ENCODE results near the gene HDLBP. TPM values are rescaled to one million over a fixed set of nuclear protein-coding genes. Genes with fewer than 3 reads are reported as not detected.
A peak's percentile ranks its signal among the peaks of the same experiment; 100 is the strongest.

Gene HDLBP, protein sequence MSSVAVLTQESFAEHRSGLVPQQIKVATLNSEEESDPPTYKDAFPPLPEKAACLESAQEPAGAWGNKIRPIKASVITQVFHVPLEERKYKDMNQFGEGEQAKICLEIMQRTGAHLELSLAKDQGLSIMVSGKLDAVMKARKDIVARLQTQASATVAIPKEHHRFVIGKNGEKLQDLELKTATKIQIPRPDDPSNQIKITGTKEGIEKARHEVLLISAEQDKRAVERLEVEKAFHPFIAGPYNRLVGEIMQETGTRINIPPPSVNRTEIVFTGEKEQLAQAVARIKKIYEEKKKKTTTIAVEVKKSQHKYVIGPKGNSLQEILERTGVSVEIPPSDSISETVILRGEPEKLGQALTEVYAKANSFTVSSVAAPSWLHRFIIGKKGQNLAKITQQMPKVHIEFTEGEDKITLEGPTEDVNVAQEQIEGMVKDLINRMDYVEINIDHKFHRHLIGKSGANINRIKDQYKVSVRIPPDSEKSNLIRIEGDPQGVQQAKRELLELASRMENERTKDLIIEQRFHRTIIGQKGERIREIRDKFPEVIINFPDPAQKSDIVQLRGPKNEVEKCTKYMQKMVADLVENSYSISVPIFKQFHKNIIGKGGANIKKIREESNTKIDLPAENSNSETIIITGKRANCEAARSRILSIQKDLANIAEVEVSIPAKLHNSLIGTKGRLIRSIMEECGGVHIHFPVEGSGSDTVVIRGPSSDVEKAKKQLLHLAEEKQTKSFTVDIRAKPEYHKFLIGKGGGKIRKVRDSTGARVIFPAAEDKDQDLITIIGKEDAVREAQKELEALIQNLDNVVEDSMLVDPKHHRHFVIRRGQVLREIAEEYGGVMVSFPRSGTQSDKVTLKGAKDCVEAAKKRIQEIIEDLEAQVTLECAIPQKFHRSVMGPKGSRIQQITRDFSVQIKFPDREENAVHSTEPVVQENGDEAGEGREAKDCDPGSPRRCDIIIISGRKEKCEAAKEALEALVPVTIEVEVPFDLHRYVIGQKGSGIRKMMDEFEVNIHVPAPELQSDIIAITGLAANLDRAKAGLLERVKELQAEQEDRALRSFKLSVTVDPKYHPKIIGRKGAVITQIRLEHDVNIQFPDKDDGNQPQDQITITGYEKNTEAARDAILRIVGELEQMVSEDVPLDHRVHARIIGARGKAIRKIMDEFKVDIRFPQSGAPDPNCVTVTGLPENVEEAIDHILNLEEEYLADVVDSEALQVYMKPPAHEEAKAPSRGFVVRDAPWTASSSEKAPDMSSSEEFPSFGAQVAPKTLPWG (N-terminal part only)
- total RNA-seq (100 to 1,000 TPM; 207 to 333 (median 268) TPM), polyA plus RNA-seq (10 to 100 TPM; 46.1 to 63.3 (median 51.4) TPM)
- long read RNA-seq, donor 1, full-length matches to known transcripts = 13 of 254 reads
- long read RNA-seq, donor 1, partial matches to known transcripts = 241 of 254 reads
- long read RNA-seq, donor 1, other reads (novel, unspliced or antisense) = 0 of 254 reads
- long read RNA-seq, donor 2, full-length matches to known transcripts = 8 of 144 reads
- long read RNA-seq, donor 2, partial matches to known transcripts = 136 of 144 reads
- long read RNA-seq, donor 2, other reads (novel, unspliced or antisense) = 0 of 144 reads

DNA sequence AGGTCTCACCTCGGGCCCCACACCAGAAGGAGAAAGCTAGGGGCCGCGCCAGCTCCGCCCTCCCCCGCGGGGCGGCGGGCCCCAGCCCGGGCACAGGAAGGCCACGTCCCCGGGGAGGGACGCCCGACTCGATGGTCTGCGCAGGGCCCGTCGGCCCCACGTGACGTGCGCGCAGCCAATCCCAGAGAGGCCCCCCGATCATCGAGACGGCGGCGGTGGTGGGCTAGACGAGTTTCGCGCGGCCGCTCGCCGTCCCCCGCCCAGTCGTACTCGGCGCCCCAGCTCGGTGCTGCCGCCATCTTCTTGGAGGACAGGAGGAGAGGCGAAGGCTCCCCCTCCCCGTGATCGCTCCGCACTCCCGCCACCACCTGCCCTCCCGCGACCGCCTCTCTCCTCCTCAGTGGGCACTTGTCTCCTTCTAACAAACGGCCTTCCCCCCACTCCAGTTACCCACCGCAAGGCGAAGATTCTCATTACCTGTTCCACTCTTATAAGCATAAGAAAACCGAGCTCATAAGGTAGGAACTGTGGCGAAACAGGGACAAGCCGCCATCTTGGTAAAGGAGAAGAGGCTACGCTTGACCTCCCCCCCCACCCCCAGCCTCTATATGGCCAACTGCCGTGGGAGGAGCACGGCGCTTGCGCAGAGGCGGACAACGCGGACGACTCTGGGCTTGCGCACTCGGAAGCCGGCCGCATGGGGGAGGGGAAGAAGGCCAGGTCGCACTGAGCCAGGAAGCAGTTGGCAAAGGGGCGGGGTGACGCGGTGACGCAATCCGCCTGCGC lies at the start of gene HDLBP:
Gene HDLBP, minus strand, starts transcription at position 580 of the 786 bp plus-strand sequence. CDS start 48,803 bp downstream, outside the sequence.
- H3K36me3 ChIP-seq = peaks cover 0 to 10% (median 0%) of the 10 kb centered on the region in 6 donors
- H3K9me3 ChIP-seq = no peaks in the 10 kb centered on the region
- peaks cover 48 to 85% (median 78%) of the 10 kb centered on the region in 6 donors for H3K4me1 ChIP-seq
- WGBS, 5 donors = 0 to 2% (median 1%) methylated on average over 54 to 73 of the region's 73 CpGs
- TF ChIP-seq, protein P1, sequence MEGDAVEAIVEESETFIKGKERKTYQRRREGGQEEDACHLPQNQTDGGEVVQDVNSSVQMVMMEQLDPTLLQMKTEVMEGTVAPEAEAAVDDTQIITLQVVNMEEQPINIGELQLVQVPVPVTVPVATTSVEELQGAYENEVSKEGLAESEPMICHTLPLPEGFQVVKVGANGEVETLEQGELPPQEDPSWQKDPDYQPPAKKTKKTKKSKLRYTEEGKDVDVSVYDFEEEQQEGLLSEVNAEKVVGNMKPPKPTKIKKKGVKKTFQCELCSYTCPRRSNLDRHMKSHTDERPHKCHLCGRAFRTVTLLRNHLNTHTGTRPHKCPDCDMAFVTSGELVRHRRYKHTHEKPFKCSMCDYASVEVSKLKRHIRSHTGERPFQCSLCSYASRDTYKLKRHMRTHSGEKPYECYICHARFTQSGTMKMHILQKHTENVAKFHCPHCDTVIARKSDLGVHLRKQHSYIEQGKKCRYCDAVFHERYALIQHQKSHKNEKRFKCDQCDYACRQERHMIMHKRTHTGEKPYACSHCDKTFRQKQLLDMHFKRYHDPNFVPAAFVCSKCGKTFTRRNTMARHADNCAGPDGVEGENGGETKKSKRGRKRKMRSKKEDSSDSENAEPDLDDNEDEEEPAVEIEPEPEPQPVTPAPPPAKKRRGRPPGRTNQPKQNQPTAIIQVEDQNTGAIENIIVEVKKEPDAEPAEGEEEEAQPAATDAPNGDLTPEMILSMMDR (IDR thresholded peaks at IDR 0.05 in 8 of 11, conservative IDR thresholded peaks at IDR 0.05 in 3 of 11) = peak in 7 of 11 experiments; percentile 7 to 54 (median 23)
- peak; percentile 89 to 94 (median 93) for TF ChIP-seq POLR2AphosphoS5 (IDR thresholded peaks at IDR 0.05)
- TF ChIP-seq POLR2A (IDR thresholded peaks at IDR 0.05) = peak; percentile 10 to 69 (median 13)
- intact Hi-C loops (cut with DNase I; ENCODE audit: low total_unique reads) = no loop called here
- peak; percentile 100 for DNase-seq
- peak within 1 kb of the TSS; percentile 92 to 100 (median 98) for H3K27ac ChIP-seq
- no peaks in the 10 kb centered on the region for H3K27me3 ChIP-seq (replicated peaks in 1 of 7)
- H3K4me3 ChIP-seq = peak within 1 kb of the TSS; percentile 58 to 87 (median 82)

DNA sequence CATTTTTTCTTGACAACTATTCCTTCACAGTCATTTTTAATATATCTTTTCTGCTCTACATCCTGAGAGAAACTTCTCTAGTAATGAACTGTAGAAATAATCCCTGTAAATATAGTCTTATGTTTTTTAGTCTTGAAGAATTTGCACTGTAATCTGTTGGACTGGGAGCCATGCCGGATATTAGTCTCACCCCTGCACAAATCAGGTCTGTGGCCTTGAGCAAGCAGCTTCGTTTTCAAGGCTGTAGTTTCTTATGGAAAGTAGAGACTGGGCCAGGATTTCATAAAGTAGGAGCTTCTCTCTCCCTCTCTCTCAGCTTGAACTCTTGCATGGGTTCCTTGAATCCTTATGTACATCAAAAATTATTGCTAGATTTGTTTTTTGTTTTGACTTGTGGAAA lies 49.3 kb upstream of the HDLBP start:
- 65 to 76% (median 69%) methylated on average over 2 of the region's 2 CpGs for WGBS, 5 donors
- Histone ChIP-seq H3K9me3 (no peaks in the 10 kb centered on the region), H3K27ac (peak overlapping the region in 7 of 8 donors; percentile 6 to 69 (median 49)), H3K4me1 (peaks cover 20 to 67% (median 51%) of the 10 kb centered on the region in 6 donors), H3K4me3 (no peak overlapping the region), H3K27me3 (replicated peaks in 1 of 7) (no peaks in the 10 kb centered on the region), H3K36me3 (no peaks in the 10 kb centered on the region)
- no peak for TF ChIP-seq POLR2A (IDR thresholded peaks at IDR 0.05)
- no peak for DNase-seq
- intact Hi-C loops (cut with DNase I; ENCODE audit: low total_unique reads) = no loop called here

DNA sequence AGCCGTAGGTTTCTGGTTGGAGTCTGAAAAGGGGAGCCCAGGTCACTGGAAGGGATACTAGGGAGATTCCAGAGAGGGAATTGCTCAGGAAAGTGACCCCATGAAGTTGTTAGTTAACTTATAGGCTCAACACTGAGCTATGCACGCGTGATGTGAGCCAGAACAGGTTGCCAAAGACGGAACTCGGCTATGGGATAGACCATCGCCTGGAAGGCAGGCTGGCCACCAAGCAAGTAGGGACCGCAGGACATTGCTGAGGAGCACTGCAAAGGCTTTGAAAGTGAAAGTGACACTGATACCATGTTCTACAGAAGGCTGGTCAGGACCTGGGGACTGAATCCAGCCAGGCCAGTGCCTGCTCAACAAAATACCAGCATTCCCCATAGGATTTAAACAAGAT lies 48.0 kb upstream of the HDLBP start:
- intact Hi-C loops (cut with DNase I; ENCODE audit: low total_unique reads) = no loop called here
- 62 to 79% (median 75%) methylated on average over 7 of the region's 7 CpGs for WGBS, 5 donors
- Histone ChIP-seq H3K4me3 (peak overlapping the region in 2 of 8 donors; percentile 5 to 34), H3K27ac (peak overlapping the region in 7 of 8 donors; percentile 24 to 69 (median 62)), H3K4me1 (peaks cover 29 to 81% (median 61%) of the 10 kb centered on the region in 6 donors), H3K27me3 (replicated peaks in 1 of 7) (no peaks in the 10 kb centered on the region), H3K9me3 (no peaks in the 10 kb centered on the region), H3K36me3 (no peaks in the 10 kb centered on the region)
- no peak for DNase-seq
- TF ChIP-seq POLR2A (IDR thresholded peaks at IDR 0.05) (no peak), POLR2AphosphoS5 (IDR thresholded peaks at IDR 0.05) (peak in 1 of 3 donors; percentile 23)

DNA sequence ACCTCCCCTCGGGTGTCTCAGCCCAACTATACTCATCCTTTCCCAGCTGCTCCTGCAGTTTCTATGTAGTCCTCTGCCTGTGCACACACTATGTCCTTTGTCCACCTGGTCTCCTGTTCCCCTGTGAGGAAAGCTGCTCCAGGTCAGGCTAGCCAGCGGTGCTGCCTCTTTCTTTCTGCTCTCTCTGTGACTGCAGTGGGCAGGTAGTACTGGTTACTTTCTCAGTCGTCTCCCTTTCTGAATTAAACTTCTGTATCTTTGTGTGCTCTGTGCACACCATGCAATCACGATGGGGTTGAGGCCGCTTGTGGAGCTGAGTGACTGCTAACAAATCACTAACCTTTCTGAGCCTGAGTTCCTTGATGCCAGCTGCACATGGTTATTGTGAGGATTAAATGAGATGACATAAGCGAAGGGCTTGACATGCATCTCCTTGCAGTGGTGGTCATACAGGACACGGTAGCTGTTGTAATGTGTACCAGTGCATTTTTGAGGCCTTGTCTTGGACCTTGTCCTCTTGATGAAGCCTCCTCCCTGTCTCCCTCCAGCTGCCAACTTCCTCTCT lies 44.1 kb upstream of the HDLBP start:
- no peak for DNase-seq
- 77 to 91% (median 86%) methylated on average over 7 of the region's 7 CpGs for WGBS, 5 donors
- Histone ChIP-seq H3K36me3 (peaks cover 0 to 3% (median 2%) of the 10 kb centered on the region in 6 donors), H3K27ac (peak overlapping the region in 5 of 8 donors; percentile 13 to 98 (median 95)), H3K4me3 (no peak overlapping the region), H3K27me3 (replicated peaks in 1 of 7) (no peaks in the 10 kb centered on the region), H3K9me3 (no peaks in the 10 kb centered on the region), H3K4me1 (peaks cover 33 to 73% (median 62%) of the 10 kb centered on the region in 6 donors)
- TF ChIP-seq, protein P1 (IDR thresholded peaks at IDR 0.05 in 8 of 11, conservative IDR thresholded peaks at IDR 0.05 in 3 of 11) = no peak
- TF ChIP-seq POLR2AphosphoS5 (IDR thresholded peaks at IDR 0.05) (no peak), POLR2A (IDR thresholded peaks at IDR 0.05) (no peak)
- intact Hi-C loops (cut with DNase I; ENCODE audit: low total_unique reads) = loop anchor here (5.0 kb wide), 1 partner anchor 253 kb away; no protein-coding TSS in a partner anchor

Data from spleen (tissue), 13 donors.